ENCODE measurements around the gene STRN4.
"Not testable (repeated sequence)": the region's sequence is repeated elsewhere in the genome, so short reads cannot be mapped to it uniquely, and the experiment has no call there.

The STRN4 gene

GRCh38 chr19:46746281-46747057 is at the start of gene STRN4:
Gene STRN4 (minus strand): TSS chr19:46746450. CDS start chr19:46746430, 20 bp downstream.
- peak; percentile 35 for DNase-seq

- no peak for DNase-seq
Measured at GRCh38 chr19:46791944-46792343, 45.7 kb upstream of the STRN4 start.

- no peak for DNase-seq
Measured at GRCh38 chr19:46789371-46789770, 43.1 kb upstream of the STRN4 start.

DNA sequence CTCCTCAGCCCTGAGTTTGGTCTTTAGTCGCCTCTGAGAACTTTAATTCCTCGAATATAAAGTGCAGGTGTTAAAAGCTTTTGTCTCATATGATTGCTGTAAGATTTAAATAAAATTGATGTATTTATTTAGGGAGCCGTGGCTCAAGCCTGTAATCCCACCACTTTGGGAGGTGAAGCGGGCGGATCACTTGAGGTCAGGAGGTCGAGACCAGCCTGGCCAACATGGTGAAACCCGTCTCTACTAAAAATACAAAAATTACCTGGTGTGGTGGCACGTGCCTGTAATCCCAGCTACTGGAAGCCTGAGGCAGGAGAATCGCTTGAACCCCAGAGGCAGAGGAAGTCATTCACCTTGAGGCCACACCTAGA is 42.7 kb upstream of the STRN4 start:
- DNase-seq: no peak

GRCh38 chr19:46788262-46788967 is 42.2 kb upstream of the STRN4 start, which contains the start of gene SLC1A5:
Gene SLC1A5 (minus strand): TSS chr19:46788594. CDS start chr19:46787965, 629 bp downstream.
- peak; percentile 93 for DNase-seq

DNA sequence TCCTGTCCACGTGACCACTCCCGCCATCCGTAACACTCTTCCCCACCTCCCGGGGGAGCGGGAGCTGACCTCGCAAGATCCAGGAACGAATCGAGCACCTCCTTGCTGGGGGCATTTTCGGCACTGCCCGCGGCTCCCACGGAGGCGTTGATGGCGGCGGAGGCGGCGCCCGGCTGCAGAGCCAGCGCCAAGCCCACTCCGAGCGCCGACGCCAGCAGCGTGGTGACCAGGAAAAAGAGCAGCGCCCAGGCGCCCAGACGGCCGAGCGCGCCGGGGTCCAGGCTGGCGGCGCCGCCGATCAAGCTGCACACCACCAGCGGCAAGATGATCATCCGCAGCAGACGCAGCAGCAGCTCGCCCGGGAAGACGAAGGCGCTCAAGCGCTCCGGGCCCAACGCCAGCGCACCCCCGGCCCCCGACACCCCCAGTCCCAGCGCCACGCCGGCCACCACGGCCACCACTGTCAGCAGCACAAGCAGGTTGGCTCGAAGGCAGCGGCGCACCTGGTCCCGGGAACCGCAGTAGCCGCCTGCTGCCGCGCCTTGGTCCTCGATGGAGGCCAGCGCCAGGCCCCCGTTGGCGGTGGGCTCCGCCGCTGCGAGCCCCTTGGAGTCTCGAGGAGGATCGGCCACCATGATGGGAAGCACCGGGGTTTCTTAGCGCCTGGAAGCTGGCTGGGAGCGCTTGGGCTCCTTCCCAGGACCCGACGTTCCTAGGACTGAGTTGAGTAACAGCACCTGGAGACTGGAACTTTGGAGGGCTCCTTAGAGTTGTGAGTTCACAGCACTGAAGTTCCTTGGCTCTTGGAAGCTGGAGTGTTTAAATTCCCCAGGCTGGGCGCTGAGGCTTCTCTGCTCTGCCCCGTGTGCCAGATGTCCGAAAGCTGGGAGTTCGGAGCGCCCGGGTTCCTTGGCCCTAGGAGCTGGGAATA is 41.3 kb upstream of the STRN4 start:
- peak; percentile 84 for DNase-seq

- DNase-seq: no peak
Measured at GRCh38 chr19:46787040-46787330, 40.7 kb upstream of the STRN4 start.

DNA sequence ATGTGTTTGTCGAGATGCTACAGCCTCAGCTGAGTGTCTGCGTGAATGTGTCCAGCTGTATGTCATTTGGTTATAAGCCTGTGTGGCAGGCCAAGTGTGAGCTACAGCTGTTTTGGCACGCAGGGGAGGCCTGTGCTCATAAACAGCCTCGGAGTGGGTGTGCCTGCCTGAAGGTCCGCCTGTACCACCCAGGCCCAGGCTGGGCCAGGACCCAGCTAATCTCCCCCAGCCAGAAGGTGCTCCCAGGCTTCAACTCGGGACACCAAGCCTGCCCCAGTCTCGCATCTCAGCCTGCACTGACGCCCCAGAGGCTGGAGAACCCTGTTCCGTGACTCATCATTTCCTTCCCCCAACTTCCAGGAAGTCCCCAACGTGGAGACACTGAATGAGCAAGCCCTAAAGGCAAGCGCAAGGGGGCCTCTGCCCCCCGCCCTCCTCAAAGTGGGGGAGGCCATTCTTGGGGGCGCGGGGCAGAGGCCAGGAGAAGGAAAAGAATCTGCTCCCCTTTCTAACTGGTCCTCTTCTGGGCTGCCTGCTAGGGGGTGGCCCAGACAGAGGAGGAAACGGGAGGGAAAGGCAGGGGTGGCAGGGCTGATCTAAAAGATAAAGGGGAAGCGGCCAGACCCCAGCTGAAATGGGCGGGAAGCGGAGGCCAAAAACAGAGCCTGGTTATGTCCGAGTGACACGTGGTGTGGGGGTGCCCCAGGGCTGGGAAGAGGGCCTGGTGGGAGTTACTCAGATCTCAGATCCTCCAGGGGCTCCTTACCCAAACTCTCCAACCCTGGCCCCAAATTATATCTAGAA is 40.2 kb upstream of the STRN4 start:
- DNase-seq: peak; percentile 70

DNA sequence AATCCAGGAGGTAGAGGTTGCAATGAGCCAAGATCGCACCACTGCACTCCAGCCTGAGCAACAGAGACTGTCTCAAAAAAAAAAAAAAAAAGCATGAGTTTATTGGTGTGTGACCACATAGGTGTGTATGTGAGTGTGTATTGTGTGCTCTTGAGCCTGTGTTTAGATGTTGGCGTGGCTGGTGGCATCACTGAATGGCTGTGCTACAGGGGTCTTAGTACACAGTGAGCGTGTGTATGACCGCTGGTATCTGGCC is 39.7 kb upstream of the STRN4 start:
- no peak for DNase-seq

DNA sequence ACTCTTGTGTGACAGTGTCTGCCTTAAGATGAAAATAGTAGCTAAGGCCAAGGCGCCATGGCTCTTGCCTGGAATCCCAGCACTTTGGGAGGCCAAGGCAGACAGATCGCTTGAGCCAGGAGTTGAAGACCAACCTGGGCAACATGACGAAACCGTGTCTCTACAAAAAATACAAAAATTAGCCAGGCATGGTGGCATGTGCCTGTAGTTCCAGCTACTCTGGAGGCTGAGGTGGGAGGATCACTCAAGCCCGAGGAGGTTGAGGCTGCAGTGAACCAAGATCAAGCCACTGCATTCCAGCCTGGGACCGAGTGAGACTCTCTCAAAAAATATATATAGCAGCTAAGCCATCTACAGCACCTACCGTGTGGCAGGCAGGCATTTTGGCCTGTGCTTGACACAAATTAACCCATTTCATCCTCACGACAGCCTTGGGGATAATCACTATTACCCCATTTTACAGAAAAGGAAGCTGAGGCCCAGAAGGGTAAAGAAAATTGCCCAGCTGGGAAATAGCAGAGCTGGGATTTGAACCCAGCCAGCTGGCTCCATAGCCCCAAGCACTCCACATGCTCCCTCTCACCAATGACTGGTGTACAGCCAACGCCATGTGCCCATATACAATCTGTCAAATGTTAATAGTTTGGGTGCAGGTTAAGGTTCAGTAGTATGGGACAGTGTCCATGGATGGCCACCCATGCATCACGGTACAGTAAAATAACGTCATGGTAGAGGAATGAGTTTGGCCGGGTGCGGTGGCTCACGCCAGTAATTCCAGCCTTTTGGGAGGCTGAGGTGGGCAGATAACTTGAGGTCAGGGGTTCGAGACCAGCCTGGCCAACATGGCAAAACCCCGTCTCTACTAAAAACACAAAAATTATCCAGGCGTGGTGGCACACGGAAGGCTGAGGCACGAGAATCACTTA is 39.1 kb upstream of the STRN4 start:
- no peak for DNase-seq

DNA sequence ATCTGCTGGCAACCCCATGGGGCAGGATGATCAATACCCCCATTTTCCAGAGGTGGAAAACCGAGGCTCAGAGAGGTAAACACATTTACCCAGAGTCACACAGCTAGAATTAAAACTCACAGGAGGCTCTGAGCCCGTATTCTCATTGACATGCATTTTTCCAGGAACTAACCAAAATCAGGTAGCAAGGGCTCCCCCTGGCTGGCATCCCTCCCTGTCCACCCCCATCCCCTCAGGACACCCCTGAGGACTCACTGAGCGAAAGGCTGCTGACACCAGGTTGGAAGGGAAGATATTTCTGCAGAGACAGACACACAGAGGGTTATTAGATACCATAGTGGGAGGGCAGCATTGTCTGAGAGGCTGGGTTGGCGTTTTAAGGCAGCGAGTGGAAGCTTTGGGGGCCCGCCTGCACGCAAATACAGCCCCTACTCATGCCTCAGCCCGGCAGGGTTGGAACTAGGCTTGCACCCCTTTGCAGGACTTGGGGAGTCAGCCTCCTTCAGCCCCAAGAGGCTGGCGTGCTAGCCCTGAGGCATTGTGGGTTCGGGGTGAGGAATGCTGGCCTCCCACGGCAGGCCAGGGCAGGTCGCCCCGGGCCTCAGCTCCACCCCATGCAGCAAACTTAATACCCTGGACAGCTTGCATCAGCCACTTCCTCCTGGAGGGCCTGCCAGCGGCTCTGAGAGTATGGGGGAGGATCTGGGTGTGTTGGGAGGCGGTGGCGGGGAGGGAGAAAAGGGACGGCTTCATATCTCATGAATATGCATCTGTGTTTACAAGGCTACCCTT is 38.2 kb upstream of the STRN4 start:
- peak; percentile 96 for DNase-seq

- DNase-seq: no peak
Measured at GRCh38 chr19:46783670-46784069, 37.4 kb upstream of the STRN4 start.

GRCh38 chr19:46782355-46783019 is 36.2 kb upstream of the STRN4 start:
- no peak for DNase-seq

GRCh38 chr19:46777956-46778645 is 31.9 kb upstream of the STRN4 start:
- DNase-seq: not testable (repeated sequence)

DNA sequence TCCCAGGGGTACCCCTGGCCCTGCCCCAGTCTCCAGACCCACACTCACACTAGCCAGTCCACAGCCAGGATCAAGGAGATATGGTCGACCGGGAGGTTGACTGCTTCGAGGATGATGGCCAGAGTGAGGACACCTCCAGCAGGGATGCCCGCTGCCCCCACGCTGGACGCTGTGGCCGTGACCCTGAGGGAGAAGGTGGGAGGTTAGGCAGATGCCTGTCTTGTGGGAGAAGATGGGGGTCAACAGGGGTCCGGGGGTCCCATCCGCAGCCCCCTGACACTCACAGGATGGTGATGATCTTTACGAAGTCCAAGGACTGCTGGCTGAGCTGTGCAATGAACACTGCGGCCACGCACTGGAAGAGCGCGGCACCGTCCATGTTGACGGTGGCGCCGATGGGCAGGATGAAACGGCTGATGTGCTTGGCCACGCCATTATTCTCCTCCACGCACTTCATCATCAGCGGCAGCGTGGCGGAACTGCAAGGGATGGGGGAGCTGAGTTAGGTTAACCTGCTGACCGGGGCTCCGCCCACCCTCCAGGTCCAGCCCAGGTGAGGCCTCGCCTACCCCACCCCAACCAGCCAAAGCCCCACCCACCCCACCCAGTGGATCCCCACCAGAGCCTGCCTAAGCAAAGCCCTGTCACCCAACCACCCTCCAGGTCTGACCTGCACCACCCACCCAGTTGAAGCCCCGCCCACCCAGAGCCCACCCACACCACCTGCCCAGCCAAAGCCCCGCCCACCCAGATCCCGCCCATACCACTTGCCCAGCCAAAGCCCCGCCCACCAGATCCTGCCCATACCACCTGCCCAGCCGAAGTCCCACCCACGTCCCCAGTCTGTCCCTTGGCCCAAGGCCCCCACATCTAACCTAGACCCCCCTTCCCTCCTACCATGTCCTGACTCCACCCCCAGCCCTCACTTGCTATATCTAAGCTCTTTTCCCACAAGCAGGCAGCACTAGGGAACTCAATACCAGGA is 31.0 kb upstream of the STRN4 start:
- DNase-seq: no peak

DNA sequence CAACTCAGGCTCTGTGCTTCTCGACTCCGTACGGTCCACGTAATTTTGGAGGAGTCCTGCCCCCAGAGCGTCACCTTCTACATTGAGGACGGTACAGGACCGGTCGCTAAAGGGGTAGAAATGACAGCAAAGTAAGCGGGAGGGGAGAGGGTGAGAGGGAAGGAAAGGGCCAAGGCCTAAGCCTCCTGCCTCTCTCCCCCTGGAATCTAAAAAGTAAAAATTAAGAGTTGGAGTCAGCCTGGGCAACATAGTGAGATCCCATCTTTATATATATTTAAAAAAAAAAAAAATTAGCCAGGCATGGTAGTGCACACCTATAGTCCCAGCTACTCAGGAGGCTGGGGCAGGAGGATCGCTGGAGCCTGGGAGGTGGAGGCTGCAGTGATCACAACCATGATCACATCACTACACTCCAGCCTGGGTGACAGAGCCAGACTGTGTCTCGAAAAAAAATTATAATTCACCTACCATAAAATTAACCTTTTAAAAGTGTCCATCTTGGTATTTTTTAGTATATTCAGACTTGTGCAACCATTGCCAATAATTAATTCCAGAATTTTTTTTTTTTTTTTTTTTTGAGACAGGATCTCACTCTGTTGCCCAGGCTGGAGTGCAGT is 29.5 kb upstream of the STRN4 start:
- no peak for DNase-seq

GRCh38 chr19:46773018-46773399 is 26.8 kb upstream of the STRN4 start:
- no peak for DNase-seq
